ENCODE data around the gene SEC16A. TPM values are rescaled to one million over a fixed set of nuclear protein-coding genes. Genes with fewer than 3 reads are reported as not detected.

Gene SEC16A
- total RNA-seq, 1 donor: 39.4 TPM

DNA sequence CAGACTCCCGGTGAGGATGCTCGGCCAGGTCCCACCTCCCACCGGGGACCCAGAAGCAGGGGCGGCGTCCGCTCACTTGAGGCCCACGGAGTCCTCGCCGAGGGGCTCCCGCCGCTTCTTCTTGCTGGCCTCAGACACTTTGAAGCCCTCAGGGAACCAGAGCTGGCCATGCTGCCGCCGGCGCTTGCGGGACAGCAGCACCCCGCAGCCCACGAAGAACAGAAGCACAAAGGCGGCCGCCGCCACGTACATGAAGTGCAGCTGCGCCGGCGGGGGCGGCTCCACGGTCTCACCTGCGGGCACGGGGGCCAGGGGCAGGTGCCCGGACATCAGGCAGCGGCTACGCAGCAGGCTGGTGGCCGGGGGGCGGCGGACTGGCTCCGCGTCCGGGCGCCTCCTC is 19.4 kb upstream of the SEC16A start:
- no peak overlapping the region for H3K4me3 ChIP-seq (ENCODE audit: low read depth, low read length)
- TF ChIP-seq, protein P1, sequence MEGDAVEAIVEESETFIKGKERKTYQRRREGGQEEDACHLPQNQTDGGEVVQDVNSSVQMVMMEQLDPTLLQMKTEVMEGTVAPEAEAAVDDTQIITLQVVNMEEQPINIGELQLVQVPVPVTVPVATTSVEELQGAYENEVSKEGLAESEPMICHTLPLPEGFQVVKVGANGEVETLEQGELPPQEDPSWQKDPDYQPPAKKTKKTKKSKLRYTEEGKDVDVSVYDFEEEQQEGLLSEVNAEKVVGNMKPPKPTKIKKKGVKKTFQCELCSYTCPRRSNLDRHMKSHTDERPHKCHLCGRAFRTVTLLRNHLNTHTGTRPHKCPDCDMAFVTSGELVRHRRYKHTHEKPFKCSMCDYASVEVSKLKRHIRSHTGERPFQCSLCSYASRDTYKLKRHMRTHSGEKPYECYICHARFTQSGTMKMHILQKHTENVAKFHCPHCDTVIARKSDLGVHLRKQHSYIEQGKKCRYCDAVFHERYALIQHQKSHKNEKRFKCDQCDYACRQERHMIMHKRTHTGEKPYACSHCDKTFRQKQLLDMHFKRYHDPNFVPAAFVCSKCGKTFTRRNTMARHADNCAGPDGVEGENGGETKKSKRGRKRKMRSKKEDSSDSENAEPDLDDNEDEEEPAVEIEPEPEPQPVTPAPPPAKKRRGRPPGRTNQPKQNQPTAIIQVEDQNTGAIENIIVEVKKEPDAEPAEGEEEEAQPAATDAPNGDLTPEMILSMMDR (IDR thresholded peaks at IDR 0.05; ENCODE audit: insufficient read depth, low read length): no peak
- DNase-seq (ENCODE audit: low read depth): no peak

DNA sequence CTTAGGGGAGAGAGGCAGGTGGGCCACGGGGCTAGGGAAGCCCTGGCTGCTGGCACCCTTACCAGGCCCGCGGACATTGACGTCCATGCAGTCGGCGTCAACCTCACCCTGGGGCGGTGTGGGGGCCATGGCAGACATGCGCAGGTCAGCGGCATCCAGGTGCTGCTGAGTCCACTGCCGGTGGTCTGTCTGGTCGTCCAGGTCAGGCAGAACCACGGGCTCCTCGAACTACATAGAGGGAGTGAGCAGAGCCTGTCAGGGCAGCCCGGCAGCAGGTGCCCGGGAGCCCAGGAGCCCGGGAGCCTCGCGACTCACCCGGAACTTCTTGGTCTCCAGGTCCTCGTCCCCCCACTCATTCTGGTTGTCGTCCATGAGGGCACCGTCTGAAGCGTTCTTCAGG is 18.8 kb upstream of the SEC16A start:
- TF ChIP-seq, protein P1 (IDR thresholded peaks at IDR 0.05; ENCODE audit: insufficient read depth, low read length): no peak
- no peak overlapping the region for H3K4me3 ChIP-seq (ENCODE audit: low read depth, low read length)
- DNase-seq (ENCODE audit: low read depth): no peak

DNA sequence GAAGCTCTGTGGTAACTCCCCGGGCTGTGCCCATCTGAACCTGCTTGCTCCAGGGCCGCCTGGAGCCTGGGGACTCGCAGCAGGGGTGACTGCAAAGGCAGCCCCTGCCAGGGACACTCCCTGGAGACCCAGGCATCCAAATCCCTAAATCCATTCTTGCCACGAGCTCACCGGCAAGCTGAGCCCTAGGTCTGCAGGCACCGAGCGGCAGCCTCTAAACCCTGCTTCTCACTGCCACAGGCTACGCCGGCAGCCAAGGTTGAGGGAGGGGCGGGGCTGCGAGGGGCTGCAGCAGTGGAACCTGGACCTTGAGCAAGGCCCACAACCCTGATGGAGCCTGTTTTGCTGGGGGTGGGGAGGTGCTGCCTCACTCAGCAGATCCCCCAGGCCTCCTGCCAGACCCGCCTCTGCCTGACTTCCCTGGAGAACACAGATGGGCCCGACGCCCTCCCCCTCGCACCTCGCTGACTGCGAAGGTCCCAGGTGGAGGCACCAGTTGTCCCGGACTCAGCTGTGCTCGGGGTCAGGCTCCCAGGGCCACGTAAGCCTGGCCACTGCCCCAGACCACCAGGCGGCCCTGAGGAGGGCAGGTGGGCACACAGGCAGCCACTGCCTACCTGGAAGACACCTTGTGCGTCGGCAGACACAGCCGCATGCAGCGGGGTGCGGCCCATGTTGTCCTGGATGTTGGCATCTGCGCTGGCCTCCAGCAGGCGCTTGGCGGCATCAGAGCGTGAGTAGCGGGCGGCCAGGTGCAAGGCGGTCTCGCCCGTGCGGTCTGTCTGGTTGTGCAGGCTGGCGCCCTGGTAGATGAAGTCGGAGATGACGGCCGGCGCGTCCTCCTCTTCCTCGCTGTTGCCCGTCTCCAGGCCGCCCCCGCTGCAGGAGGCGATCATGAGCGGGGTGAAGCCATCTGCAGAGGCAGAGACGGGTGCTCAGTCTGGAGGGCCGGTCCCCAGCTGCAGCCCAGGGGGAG is 17.4 kb upstream of the SEC16A start:
- TF ChIP-seq, protein P1 (IDR thresholded peaks at IDR 0.05; ENCODE audit: insufficient read depth, low read length): no peak
- no peak overlapping the region for H3K4me3 ChIP-seq (ENCODE audit: low read depth, low read length)
- DNase-seq (ENCODE audit: low read depth): no peak

DNA sequence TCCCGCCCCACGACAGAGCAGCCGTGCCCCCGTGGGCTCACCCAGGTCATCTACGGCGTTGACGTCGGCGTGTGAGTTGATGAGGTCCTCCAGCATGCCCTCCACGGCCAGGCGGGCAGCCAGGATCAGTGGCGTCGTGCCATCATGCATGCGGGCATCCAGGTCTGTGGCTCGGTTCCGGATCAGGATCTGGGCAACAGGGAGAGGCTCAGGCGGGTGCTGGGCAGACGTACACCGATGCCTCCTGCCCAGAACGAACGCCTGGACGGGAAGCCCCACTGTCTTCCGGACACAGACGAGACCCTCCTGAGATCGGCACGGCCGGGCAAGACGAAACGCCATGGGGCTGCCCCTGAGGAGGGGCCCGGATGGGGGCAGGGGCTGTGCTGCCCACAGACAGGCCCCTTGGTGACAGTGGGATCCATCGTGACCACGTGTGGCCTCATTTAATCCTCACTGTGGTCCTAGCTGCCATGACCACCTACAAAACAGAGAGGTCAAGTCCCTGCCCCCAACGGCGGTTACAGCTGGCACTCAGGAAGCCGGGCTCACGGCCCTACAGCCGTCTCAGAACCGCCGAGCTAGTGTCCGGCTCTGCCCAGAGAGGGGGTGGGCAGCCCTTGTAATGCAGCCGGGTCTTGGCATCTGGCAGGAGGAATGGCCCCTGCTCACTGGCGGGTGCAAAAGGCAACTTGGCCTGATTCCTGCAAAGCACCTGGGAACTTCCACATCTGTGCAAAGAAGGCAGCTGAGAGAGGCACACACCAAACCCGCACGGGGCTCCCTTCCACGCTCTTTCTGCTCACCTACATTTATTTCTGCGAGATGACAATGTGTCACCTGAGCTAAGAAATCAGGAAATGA is 16.5 kb upstream of the SEC16A start:
- TF ChIP-seq, protein P1 (IDR thresholded peaks at IDR 0.05; ENCODE audit: insufficient read depth, low read length): no peak
- H3K4me3 ChIP-seq (ENCODE audit: low read depth, low read length): no peak overlapping the region
- DNase-seq (ENCODE audit: low read depth): no peak

DNA sequence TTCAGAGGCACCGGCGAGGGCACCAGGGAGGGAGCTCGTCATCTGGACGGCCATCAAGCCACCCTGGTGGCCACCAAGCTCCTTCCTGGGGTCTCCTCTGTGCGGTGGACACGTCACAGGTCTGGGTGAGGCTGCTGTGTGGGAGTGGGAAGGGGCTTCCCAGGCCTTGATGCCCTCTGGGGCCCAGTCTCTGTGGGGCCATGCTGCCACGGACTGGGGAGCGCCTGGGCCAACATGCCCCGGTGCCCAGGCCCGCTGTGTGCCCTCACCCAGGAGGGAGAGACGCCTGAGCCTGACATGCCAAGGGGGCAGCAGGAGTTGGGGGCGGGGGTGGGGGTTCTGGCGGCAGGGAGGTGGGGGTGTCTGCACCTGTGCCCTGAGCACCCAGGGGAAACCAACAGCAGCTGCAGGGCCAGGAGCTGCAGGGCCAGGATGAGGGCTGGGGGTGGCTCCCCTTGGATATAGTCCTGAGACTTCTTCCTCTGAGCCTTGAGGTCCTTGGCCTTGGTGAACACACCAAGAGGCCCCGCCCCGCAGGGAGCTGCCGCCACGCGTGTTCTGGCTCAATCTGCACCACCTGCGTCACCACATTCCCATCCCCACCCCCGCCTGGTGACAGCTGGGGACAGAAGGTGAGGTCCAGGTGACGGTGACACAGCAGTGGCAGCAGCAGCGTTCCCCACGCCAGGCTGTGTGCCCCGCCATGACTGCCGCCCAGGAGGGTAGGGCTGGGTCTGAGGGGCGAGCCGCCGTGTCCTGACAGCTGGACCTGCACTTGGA is 15.3 kb upstream of the SEC16A start:
- TF ChIP-seq, protein P1 (IDR thresholded peaks at IDR 0.05; ENCODE audit: insufficient read depth, low read length): no peak
- no peak overlapping the region for H3K4me3 ChIP-seq (ENCODE audit: low read depth, low read length)
- DNase-seq (ENCODE audit: low read depth): no peak
